Neuronal stem cell (in vitro differentiated cells): ENCODE measurements around the gene FGGY.

Source experiments
- DNase-seq: peaks from one replicate; pipeline ENCODE4 v3.0.0-alpha.2; 2013; ENCODE audit warnings: low spot score
- H2AFZ ChIP-seq: one replicate; pipeline ENCODE4 v1.6.1; 2013; ENCODE audit warnings: mild to moderate bottlenecking, low read length, inconsistent platforms
- H2AK5ac ChIP-seq: 2 replicates; pipeline ENCODE4 v1.6.1; 2013; ENCODE audit warnings: low read depth, mild to moderate bottlenecking, inconsistent platforms, low read length, moderate library complexity, mixed read lengths
- H2BK120ac ChIP-seq: 2 replicates; pipeline ENCODE4 v1.6.1; 2013; ENCODE audit warnings: low read depth, mild to moderate bottlenecking, inconsistent platforms, low read length, moderate library complexity, mixed read lengths
- H2BK12ac ChIP-seq: one replicate; pipeline ENCODE4 v1.6.1; 2013; ENCODE audit warnings: low read length, inconsistent platforms
- H2BK15ac ChIP-seq: 2 replicates; pipeline ENCODE4 v1.6.1; 2013; ENCODE audit warnings: mild to moderate bottlenecking, low read length, inconsistent platforms, mixed read lengths
- H2BK5ac ChIP-seq: one replicate; pipeline ENCODE4 v1.6.1; 2013; ENCODE audit warnings: inconsistent platforms, mild to moderate bottlenecking, low read length, moderate library complexity
- H3K14ac ChIP-seq: one replicate; pipeline ENCODE4 v1.6.1; 2013; ENCODE audit warnings: low read length, inconsistent platforms
- H3K18ac ChIP-seq: 2 replicates; pipeline ENCODE4 v1.6.1; 2013; ENCODE audit warnings: low read length, inconsistent platforms
- H3K23ac ChIP-seq: 2 replicates; pipeline ENCODE4 v1.6.1; 2013; ENCODE audit warnings: low read depth, mild to moderate bottlenecking, mixed read lengths, low read length, inconsistent platforms; ENCODE audit not compliant: poor library complexity
- H3K27ac ChIP-seq: replicated peaks from 3 replicates; pipeline ENCODE4 v1.5.1; 2013; ENCODE audit warnings: low read length, inconsistent platforms
- H3K27me3 ChIP-seq, 3 experiments: 2 replicates each; pipeline ENCODE4 v1.6.1; 2013; ENCODE audit warnings: low read length in 3 of 3, mild to moderate bottlenecking in 2 of 3, inconsistent platforms in 1 of 3, low read depth in 1 of 3, mixed read lengths in 1 of 3, moderate library complexity in 1 of 3; ENCODE audit not compliant: control insufficient read depth in 3 of 3, insufficient read depth in 3 of 3
- H3K36me3 ChIP-seq, 2 donors: replicated peaks in 1 of 2; 2 replicates each; pipeline ENCODE4 v1.6.1; 2013; ENCODE audit warnings: low read length in 2 of 2; ENCODE audit not compliant: control insufficient read depth in 2 of 2, insufficient read depth in 2 of 2
- H3K4ac ChIP-seq: 2 replicates; pipeline ENCODE4 v1.6.1; 2013; ENCODE audit warnings: inconsistent platforms, mild to moderate bottlenecking, low read length, moderate library complexity
- H3K4me1 ChIP-seq, 2 donors: 1 replicate in 1 of 2; 2 replicates in 1 of 2; pipeline ENCODE4 v1.6.1; 2013; ENCODE audit warnings: low read length in 2 of 2, low read depth in 1 of 2; ENCODE audit not compliant: control insufficient read depth in 2 of 2, insufficient read depth in 1 of 2
- H3K4me2 ChIP-seq: one replicate; pipeline ENCODE4 v1.6.1; 2013; ENCODE audit warnings: mild to moderate bottlenecking, low read length, inconsistent platforms; ENCODE audit not compliant: insufficient read depth, poor library complexity, severe bottlenecking
- H3K4me3 ChIP-seq, 2 donors: 2 replicates each; pipeline ENCODE4 v1.5.1; 2013; ENCODE audit warnings: low read length in 2 of 2, mild to moderate bottlenecking in 2 of 2, inconsistent platforms in 1 of 2, moderate library complexity in 1 of 2
- H3K79me1 ChIP-seq: one replicate; pipeline ENCODE4 v1.6.1; 2013; ENCODE audit warnings: low read depth, mild to moderate bottlenecking, inconsistent platforms, low read length, moderate library complexity
- H3K9ac ChIP-seq: one replicate; pipeline ENCODE4 v1.6.1; 2013; ENCODE audit warnings: mild to moderate bottlenecking, low read depth, low read length, inconsistent platforms; ENCODE audit not compliant: poor library complexity
- H3K9me3 ChIP-seq, 2 donors: replicated peaks in 1 of 2; 2 replicates each; pipeline versions ENCODE3 to v1.6.1; 2013; ENCODE audit warnings: low read length in 2 of 2, mild to moderate bottlenecking in 2 of 2, inconsistent platforms in 1 of 2, low read depth in 1 of 2, mixed read lengths in 1 of 2, moderate library complexity in 1 of 2; ENCODE audit not compliant: control insufficient read depth in 2 of 2, insufficient read depth in 1 of 2
- H4K8ac ChIP-seq: one replicate; pipeline ENCODE4 v1.6.1; 2013; ENCODE audit warnings: low read depth, mild to moderate bottlenecking, inconsistent platforms, low read length, moderate library complexity
- H4K91ac ChIP-seq: one replicate; pipeline ENCODE4 v1.6.1; 2013; ENCODE audit warnings: low read length, low read depth, mild to moderate bottlenecking, inconsistent platforms; ENCODE audit not compliant: poor library complexity
- WGBS, 2 donors: extraction: QIAGEN DNeasy Blood & Tissue Kit; methylation state at CpG; one replicate each; pipeline ENCODE4 v1.1.7; 2013; ENCODE audit warnings: missing lambda C conversion rate in 2 of 2, mixed read lengths in 1 of 2; ENCODE audit not compliant: insufficient read length in 2 of 2, insufficient replicate concordance in 1 of 2; ENCODE audit errors: extremely low coverage in 2 of 2; 5-methylcytosine and 5-hydroxymethylcytosine counted together

FGGY gene

GRCh38 chr1:59422921-59423575, 126.2 kb downstream of the FGGY start:
- no peak for DNase-seq
- Histone ChIP-seq H3K18ac (no peak overlapping the region), H3K4me2 (no peak overlapping the region), H3K9ac (no peak overlapping the region), H2AK5ac (no peak overlapping the region), H4K8ac (no peak overlapping the region), H3K14ac (no peak overlapping the region), H3K4me1 (no peaks in the 10 kb centered on the region), H2BK120ac (no peak overlapping the region), H3K4ac (no peak overlapping the region), H4K91ac (no peak overlapping the region), H2BK5ac (no peak overlapping the region), H3K27ac (no peak overlapping the region), H2BK12ac (no peak overlapping the region), H3K79me1 (no peaks in the 10 kb centered on the region), H2BK15ac (no peak overlapping the region), H3K9me3 (peaks cover 0 to 2% of the 10 kb centered on the region in 2 donors), H3K27me3 (no peaks in the 10 kb centered on the region), H3K23ac (no peak overlapping the region), H2AFZ (no peak overlapping the region), H3K36me3 (no peaks in the 10 kb centered on the region), H3K4me3 (no peak overlapping the region)
- WGBS, 2 donors, result no CpG with 5 or more reads among the region's 6 CpGs

- H3K27ac ChIP-seq, result no peak overlapping the region
- WGBS, 2 donors, result no CpG with 5 or more reads among the region's 7 CpGs
- H3K18ac ChIP-seq, result peak overlapping the region; percentile 34
Measured at GRCh38 chr1:59427155-59427554, 130.3 kb downstream of the FGGY start.

GRCh38 chr1:59427784-59428183, 130.9 kb downstream of the FGGY start:
- Histone ChIP-seq H2BK5ac (no peak overlapping the region), H4K91ac (no peak overlapping the region), H3K9me3 (no peaks in the 10 kb centered on the region), H3K4ac (no peak overlapping the region), H3K4me1 (no peaks in the 10 kb centered on the region), H3K27me3 (no peaks in the 10 kb centered on the region), H2BK120ac (no peak overlapping the region), H3K9ac (no peak overlapping the region), H2BK12ac (no peak overlapping the region), H3K79me1 (no peaks in the 10 kb centered on the region), H3K4me2 (no peak overlapping the region), H2AK5ac (no peak overlapping the region), H3K18ac (no peak overlapping the region), H4K8ac (no peak overlapping the region), H3K4me3 (no peak overlapping the region), H3K36me3 (no peaks in the 10 kb centered on the region), H3K23ac (no peak overlapping the region), H3K27ac (no peak overlapping the region), H3K14ac (no peak overlapping the region), H2AFZ (no peak overlapping the region), H2BK15ac (no peak overlapping the region)
- no peak for DNase-seq

More at GRCh38 chr1:59427155-59427554, 130.3 kb downstream of the FGGY start:
- Histone ChIP-seq H2BK12ac (no peak overlapping the region), H2BK15ac (no peak overlapping the region), H2BK120ac (no peak overlapping the region), H3K9me3 (no peaks in the 10 kb centered on the region), H4K91ac (peak overlapping the region; percentile 42), H2AFZ (no peak overlapping the region), H3K4me2 (no peak overlapping the region), H3K9ac (peak overlapping the region; percentile 75), H3K14ac (no peak overlapping the region), H3K23ac (no peak overlapping the region), H3K36me3 (no peaks in the 10 kb centered on the region), H2AK5ac (no peak overlapping the region), H4K8ac (no peak overlapping the region), H2BK5ac (no peak overlapping the region), H3K27me3 (no peaks in the 10 kb centered on the region), H3K4ac (no peak overlapping the region), H3K4me1 (no peaks in the 10 kb centered on the region), H3K79me1 (no peaks in the 10 kb centered on the region), H3K4me3 (no peak overlapping the region)
- DNase-seq, result no peak

- Histone ChIP-seq H3K18ac (no peak overlapping the region), H3K36me3 (no peaks in the 10 kb centered on the region), H3K9ac (no peak overlapping the region), H4K8ac (no peak overlapping the region), H2BK5ac (no peak overlapping the region), H2AFZ (no peak overlapping the region), H3K23ac (no peak overlapping the region), H2AK5ac (no peak overlapping the region), H2BK12ac (no peak overlapping the region), H3K27me3 (no peaks in the 10 kb centered on the region), H3K79me1 (no peaks in the 10 kb centered on the region), H4K91ac (no peak overlapping the region), H3K27ac (no peak overlapping the region), H2BK15ac (no peak overlapping the region), H3K4me2 (no peak overlapping the region), H3K4me3 (no peak overlapping the region), H3K9me3 (no peaks in the 10 kb centered on the region), H3K14ac (no peak overlapping the region), H3K4me1 (no peaks in the 10 kb centered on the region), H2BK120ac (no peak overlapping the region), H3K4ac (no peak overlapping the region)
- WGBS, 2 donors, result no CpG with 5 or more reads among the region's 6 CpGs
- no peak for DNase-seq
Measured at GRCh38 chr1:59428828-59429227, 131.9 kb downstream of the FGGY start.
